Choroid plexus epithelial cell (primary cell): Measurements from ENCODE around the gene ZNF341.
A peak's percentile ranks its signal among the peaks of the same experiment; 100 is the strongest.
"Not testable (repeated sequence)": the region's sequence is repeated elsewhere in the genome, so short reads cannot be mapped to it uniquely, and the experiment has no call there.

Experiments used
- DNase-seq: peaks from one replicate; pipeline ENCODE4 v3.0.0-alpha.2; 2010; ENCODE audit warnings: low read depth
- H3K4me3 ChIP-seq: 2 replicates; pipeline ENCODE4 v1.5.1; 2011; ENCODE audit warnings: low read depth, mild to moderate bottlenecking, control low read depth, low read length, moderate library complexity
- CTCF ChIP-seq: conservative IDR thresholded peaks from 2 replicates; pipeline ENCODE4 v1.5.1; 2011; ENCODE audit warnings: low read depth, mild to moderate bottlenecking, control low read depth, inconsistent platforms, low read length, moderate library complexity

The ZNF341 gene

DNA sequence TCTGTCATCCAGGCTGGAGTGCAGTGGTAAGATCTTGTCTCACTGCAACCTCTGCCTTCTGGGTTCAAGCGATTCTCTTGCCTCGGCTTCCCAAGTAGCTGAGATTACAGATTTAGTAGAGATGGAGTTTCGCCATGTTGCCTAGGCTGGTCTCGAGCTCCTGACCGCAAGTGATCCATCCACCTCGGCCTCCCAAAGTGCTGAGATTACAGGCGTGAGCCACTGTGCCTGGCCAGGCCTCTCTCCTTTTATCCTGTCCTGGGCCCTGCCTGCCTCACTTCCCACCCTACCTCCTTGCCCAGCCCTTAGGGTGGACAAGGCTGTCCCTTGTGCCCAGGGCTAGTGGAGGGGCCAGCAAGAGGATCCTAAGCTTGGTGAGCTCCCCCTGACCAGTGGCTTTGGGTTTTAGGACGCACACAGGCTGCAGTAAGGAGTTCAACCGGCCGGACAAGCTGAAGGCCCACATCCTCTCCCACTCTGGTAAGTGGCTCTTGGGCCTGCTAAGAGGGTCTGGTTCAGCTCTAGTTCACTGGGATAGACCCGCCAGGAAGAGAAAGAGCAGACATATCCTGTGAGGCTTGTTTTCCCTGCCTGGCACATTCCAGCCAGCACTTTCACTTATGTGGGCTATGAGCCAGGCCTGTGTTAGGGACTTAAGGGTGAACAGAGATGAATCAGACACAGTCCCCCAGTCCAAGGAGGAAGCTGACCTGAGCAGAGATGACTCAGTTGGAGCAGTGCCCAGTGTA is 57.5 kb downstream of the ZNF341 start:
- peak; percentile 94 for DNase-seq
- H3K4me3 ChIP-seq = no peak overlapping the region
- no peak for TF ChIP-seq CTCF

- no peak for DNase-seq
- TF ChIP-seq CTCF = no peak
- no peak overlapping the region for H3K4me3 ChIP-seq
These were observed 58.0 kb downstream of the ZNF341 start for GRCh38 chr20:33789858-33790182.

DNA sequence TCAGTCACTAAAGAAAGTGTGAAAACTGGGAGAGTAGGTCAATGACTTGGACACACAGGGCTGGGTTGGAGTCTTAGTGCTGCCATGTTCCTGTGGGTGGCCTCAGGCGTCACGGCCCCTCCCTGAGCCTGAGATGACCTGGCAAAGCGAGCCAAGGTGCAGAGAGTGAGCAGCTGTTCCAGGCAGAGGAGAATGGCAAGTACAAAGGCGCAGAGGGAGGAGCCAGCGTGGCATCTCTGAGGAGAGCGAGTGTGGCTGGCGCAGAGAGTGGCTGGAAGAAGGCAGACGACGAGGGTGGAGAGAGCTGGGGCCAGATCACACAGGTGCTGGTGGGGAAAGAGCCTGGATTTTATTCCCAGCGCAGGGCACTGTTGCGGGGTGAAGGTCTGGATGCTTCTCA is 58.8 kb downstream of the ZNF341 start:
- no peak for TF ChIP-seq CTCF
- no peak for DNase-seq
- no peak overlapping the region for H3K4me3 ChIP-seq

DNA sequence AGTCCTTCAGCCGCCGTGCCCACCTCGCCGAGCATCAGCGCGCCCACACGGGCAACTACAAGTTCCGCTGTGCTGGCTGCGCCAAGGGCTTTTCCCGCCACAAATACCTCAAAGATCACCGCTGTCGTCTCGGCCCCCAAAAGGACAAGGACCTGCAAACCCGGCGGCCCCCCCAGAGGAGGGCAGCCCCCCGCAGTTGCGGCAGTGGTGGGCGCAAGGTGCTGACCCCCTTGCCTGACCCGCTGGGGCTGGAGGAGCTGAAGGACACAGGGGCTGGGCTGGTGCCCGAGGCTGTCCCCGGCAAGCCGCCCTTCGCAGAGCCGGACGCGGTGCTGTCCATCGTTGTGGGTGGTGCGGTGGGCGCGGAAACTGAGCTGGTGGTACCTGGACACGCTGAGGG is 59.2 kb downstream of the ZNF341 start:
- no peak overlapping the region for H3K4me3 ChIP-seq
- TF ChIP-seq CTCF = no peak
- no peak for DNase-seq

DNA sequence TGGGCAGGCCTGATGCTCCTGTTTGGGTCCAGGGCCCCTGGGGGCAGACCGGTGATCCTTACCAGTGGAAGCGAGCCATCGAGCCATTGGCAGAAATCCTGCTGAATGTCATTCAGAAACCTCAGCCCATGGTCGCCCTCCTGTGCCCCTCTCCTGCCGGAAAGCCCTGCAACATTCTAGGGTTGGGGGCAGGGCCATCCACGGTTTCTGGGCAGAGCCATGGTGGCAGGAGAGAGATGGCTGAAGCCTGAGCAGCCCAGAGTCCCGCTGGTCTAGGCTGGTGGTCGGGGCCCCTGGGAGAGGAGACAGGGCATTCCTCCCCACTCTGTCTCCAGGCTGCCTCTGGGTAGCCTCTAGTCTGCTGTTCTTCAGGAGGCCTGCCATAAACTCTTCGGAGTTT is 59.7 kb downstream of the ZNF341 start:
- TF ChIP-seq CTCF = no peak
- no peak overlapping the region for H3K4me3 ChIP-seq
- DNase-seq = no peak

DNA sequence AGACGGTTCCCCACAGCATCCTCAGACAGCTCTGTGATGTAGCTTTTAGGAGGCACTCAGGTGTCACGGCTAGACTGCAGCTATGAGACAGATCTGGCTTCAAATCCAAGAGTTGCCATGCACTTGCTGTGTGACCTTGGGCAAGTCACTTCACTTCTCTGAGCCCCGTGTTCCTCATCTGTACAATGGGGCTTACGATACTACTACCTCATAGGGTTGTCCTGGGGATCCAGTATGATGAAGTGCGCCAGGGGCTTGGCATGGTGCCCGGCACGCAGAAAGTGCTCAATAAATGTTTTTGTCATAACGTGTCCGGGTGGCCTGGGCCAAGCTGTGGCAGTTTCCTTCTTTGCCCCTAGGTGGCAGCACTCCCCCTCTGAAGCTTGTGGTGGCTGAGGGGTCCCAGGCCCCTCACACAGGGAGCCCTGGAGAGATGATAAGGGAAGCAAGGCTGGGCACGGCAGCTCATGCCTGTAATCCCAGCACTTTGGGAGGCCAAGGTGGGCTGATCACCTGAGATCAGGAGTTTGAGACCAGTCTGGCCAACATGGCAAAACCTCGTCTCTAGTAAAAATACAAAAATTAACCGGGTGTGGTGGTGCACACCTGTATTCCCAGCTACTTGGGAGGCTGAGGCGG is 60.3 kb downstream of the ZNF341 start:
- no peak overlapping the region for H3K4me3 ChIP-seq
- peak; percentile 86 for TF ChIP-seq CTCF

GRCh38 chr20:33792598-33792989 is 60.8 kb downstream of the ZNF341 start:
- not testable (repeated sequence) for DNase-seq, H3K4me3 ChIP-seq

More for the DNA sequence above, 60.3 kb downstream of the ZNF341 start:
- DNase-seq = peak; percentile 49
